SHP77 treated with DMSO at 0.1 percent for 48 hours (cell line): ENCODE results near the gene MAD1L1.
A peak's percentile ranks its signal among the peaks of the same experiment; 100 is the strongest.

Source experiments
- DNase-seq: peaks from one replicate; lab custom pipeline; 2025; lab: John Stamatoyannopoulos, UW

The MAD1L1 gene

GRCh38 chr7:1895664-1896515 is 336.9 kb downstream of the MAD1L1 start:
- DNase-seq: no peak

GRCh38 chr7:1894906-1895663 is 337.7 kb downstream of the MAD1L1 start:
- DNase-seq: no peak

GRCh38 chr7:1894313-1894900 is 338.3 kb downstream of the MAD1L1 start:
- no peak for DNase-seq

GRCh38 chr7:1893451-1893850 is 339.3 kb downstream of the MAD1L1 start:
- no peak for DNase-seq

GRCh38 chr7:1893036-1893435 is 339.7 kb downstream of the MAD1L1 start:
- no peak for DNase-seq

GRCh38 chr7:1892011-1892965 is 340.5 kb downstream of the MAD1L1 start:
- no peak for DNase-seq

- DNase-seq: no peak
Measured at GRCh38 chr7:1890289-1891235, 342.2 kb downstream of the MAD1L1 start.

- no peak for DNase-seq
Measured at GRCh38 chr7:1889556-1890181, 343.1 kb downstream of the MAD1L1 start.

- DNase-seq: no peak
Measured at GRCh38 chr7:1889091-1889490, 343.7 kb downstream of the MAD1L1 start.

- DNase-seq: no peak
Measured at GRCh38 chr7:1888425-1888824, 344.3 kb downstream of the MAD1L1 start.

GRCh38 chr7:1887251-1887650 is 345.5 kb downstream of the MAD1L1 start:
- no peak for DNase-seq

GRCh38 chr7:1886361-1887064 is 346.2 kb downstream of the MAD1L1 start:
- peak; percentile 58 for DNase-seq

- DNase-seq: no peak
Measured at GRCh38 chr7:1885465-1886226, 347.1 kb downstream of the MAD1L1 start.

GRCh38 chr7:1884583-1885350 is 348.0 kb downstream of the MAD1L1 start:
- DNase-seq: no peak

GRCh38 chr7:1883834-1884582 is 348.7 kb downstream of the MAD1L1 start:
- DNase-seq: no peak

GRCh38 chr7:1883031-1883761 is 349.5 kb downstream of the MAD1L1 start:
- no peak for DNase-seq
